HG02884 (cell line): ENCODE data around the gene SPECC1.
"Not testable (repeated sequence)": the region's sequence is repeated elsewhere in the genome, so short reads cannot be mapped to it uniquely, and the experiment has no call there.

Experiments used
- ATAC-seq: cut with Tn5 transposase; IDR thresholded peaks from one replicate; pipeline ENCODE4 v1.9.1; 2021; ENCODE audit warnings: mild to moderate bottlenecking, moderate library complexity; ENCODE audit not compliant: unreplicated experiment

SPECC1 gene

GRCh38 chr17:20300436-20300934 is 291.3 kb downstream of the SPECC1 start:
- ATAC-seq, result no peak

GRCh38 chr17:20302246-20302917 is 293.2 kb downstream of the SPECC1 start:
- ATAC-seq, result no peak

- no peak for ATAC-seq
These were observed 295.8 kb downstream of the SPECC1 start for GRCh38 chr17:20304961-20305360.

GRCh38 chr17:20306924-20307323 is 297.8 kb downstream of the SPECC1 start:
- ATAC-seq, result no peak

GRCh38 chr17:20307326-20307910 is 298.3 kb downstream of the SPECC1 start:
- ATAC-seq, result no peak

GRCh38 chr17:20310481-20310880 is 301.3 kb downstream of the SPECC1 start:
- ATAC-seq, result no peak

- no peak for ATAC-seq
These were observed 304.1 kb downstream of the SPECC1 start for GRCh38 chr17:20313306-20313705.

GRCh38 chr17:20313891-20314290 is 304.7 kb downstream of the SPECC1 start:
- no peak for ATAC-seq

GRCh38 chr17:20314834-20315233 is 305.7 kb downstream of the SPECC1 start:
- ATAC-seq, result no peak

GRCh38 chr17:20315311-20315710 is 306.2 kb downstream of the SPECC1 start:
- no peak for ATAC-seq

- no peak for ATAC-seq
These were observed 306.7 kb downstream of the SPECC1 start for GRCh38 chr17:20315821-20316220.

GRCh38 chr17:20320535-20321229 is 311.5 kb downstream of the SPECC1 start:
- ATAC-seq, result not testable (repeated sequence)

GRCh38 chr17:20321357-20321756 is 312.2 kb downstream of the SPECC1 start:
- ATAC-seq, result not testable (repeated sequence)

GRCh38 chr17:20327739-20328138 is 318.6 kb downstream of the SPECC1 start:
- not testable (repeated sequence) for ATAC-seq

- ATAC-seq, result not testable (repeated sequence)
These were observed 342.2 kb downstream of the SPECC1 start for GRCh38 chr17:20351405-20351804.

GRCh38 chr17:20352567-20352966 is 343.4 kb downstream of the SPECC1 start:
- ATAC-seq, result not testable (repeated sequence)

- not testable (repeated sequence) for ATAC-seq
These were observed 354.7 kb downstream of the SPECC1 start for GRCh38 chr17:20363846-20364245.
